ENCODE measurements around the gene LRRC61.
A peak's percentile ranks its signal among the peaks of the same experiment; 100 is the strongest.
"Not testable (repeated sequence)": the region's sequence is repeated elsewhere in the genome, so short reads cannot be mapped to it uniquely, and the experiment has no call there.

Gene LRRC61

GRCh38 chr7:150322833-150323681 lies at the start of gene LRRC61, which contains the start of gene ACTR3C:
LRRC61 (plus strand) TSS chr7:150323355; CDS start chr7:150336862, 13,507 bp downstream.
ACTR3C (minus strand) TSS chr7:150323545; CDS start chr7:150295296, 28,249 bp downstream.
- peak within 1 kb of the TSS; percentile 81 for H3K4me3 ChIP-seq (ENCODE audit: low read length)
- H3K9ac ChIP-seq (ENCODE audit: low read length), result peak within 1 kb of the TSS; percentile 72
- peaks cover 8% of the 10 kb centered on the region for H3K27me3 ChIP-seq (ENCODE audit: control insufficient read depth, insufficient read depth, low read length)
- peaks cover 20% of the 10 kb centered on the region for H3K4me1 ChIP-seq (ENCODE audit: control insufficient read depth, low read depth, low read length)
- peaks cover 24% of the 10 kb centered on the region for H3K36me3 ChIP-seq (ENCODE audit: control insufficient read depth, low read depth, low read length)
- H3K27ac ChIP-seq (ENCODE audit: low read length), result no peak within 1 kb of the TSS
- no peaks in the 10 kb centered on the region for H3K9me3 ChIP-seq (ENCODE audit: control insufficient read depth, low read depth, low read length)

DNA sequence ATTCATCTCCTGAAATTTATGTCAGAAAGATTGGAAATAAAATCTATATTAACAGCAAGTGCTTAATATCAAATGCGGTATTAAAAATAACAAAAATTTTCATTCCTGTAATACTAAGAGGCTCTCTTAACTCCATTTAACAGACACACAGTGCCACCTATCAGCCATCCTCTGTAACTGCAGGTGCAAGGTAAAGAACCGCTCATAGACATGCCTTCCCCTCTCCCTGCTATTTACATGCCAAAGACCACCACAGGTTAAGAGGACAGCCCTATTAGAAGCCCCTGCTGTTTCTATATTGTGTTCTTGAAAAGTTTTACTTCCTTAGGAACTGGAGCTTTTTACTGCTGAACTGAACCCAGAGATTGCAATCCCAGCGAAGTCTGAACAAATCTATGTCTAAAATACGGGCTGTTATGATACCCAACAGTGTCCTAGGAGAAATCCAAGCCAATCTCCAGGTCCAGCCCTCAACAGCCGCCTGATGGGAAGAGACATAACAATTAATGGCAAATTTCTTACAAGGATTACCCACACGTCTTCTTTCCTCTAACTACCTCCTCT lies 46.9 kb upstream of the LRRC61 start:
- not testable (repeated sequence) for H3K4me1 ChIP-seq (ENCODE audit: control insufficient read depth, low read depth, low read length); H3K27ac ChIP-seq (ENCODE audit: low read length); H3K36me3 ChIP-seq (ENCODE audit: control insufficient read depth, low read depth, low read length); H3K9me3 ChIP-seq (ENCODE audit: control insufficient read depth, low read depth, low read length); H3K9ac ChIP-seq (ENCODE audit: low read length)
- peak overlapping the region; percentile 30 for H3K4me3 ChIP-seq (ENCODE audit: low read length)
- peaks cover 14% of the 10 kb centered on the region for H3K27me3 ChIP-seq (ENCODE audit: control insufficient read depth, insufficient read depth, low read length)

- H3K36me3 ChIP-seq (ENCODE audit: control insufficient read depth, low read depth, low read length); H3K27ac ChIP-seq (ENCODE audit: low read length); H3K4me3 ChIP-seq (ENCODE audit: low read length); H3K4me1 ChIP-seq (ENCODE audit: control insufficient read depth, low read depth, low read length); H3K9ac ChIP-seq (ENCODE audit: low read length); H3K9me3 ChIP-seq (ENCODE audit: control insufficient read depth, low read depth, low read length): not testable (repeated sequence)
- peaks cover 14% of the 10 kb centered on the region for H3K27me3 ChIP-seq (ENCODE audit: control insufficient read depth, insufficient read depth, low read length)
Measured at GRCh38 chr7:150278383-150278782, 44.8 kb upstream of the LRRC61 start.

GRCh38 chr7:150281681-150282403 lies 41.3 kb upstream of the LRRC61 start:
- not testable (repeated sequence) for H3K4me1 ChIP-seq (ENCODE audit: control insufficient read depth, low read depth, low read length); H3K9me3 ChIP-seq (ENCODE audit: control insufficient read depth, low read depth, low read length); H3K27ac ChIP-seq (ENCODE audit: low read length); H3K9ac ChIP-seq (ENCODE audit: low read length); H3K36me3 ChIP-seq (ENCODE audit: control insufficient read depth, low read depth, low read length); H3K4me3 ChIP-seq (ENCODE audit: low read length)
- H3K27me3 ChIP-seq (ENCODE audit: control insufficient read depth, insufficient read depth, low read length), result peaks cover 13% of the 10 kb centered on the region

- not testable (repeated sequence) for H3K4me3 ChIP-seq (ENCODE audit: low read length); H3K36me3 ChIP-seq (ENCODE audit: control insufficient read depth, low read depth, low read length); H3K9ac ChIP-seq (ENCODE audit: low read length)
Measured at GRCh38 chr7:150283111-150283510, 40.0 kb upstream of the LRRC61 start.

DNA sequence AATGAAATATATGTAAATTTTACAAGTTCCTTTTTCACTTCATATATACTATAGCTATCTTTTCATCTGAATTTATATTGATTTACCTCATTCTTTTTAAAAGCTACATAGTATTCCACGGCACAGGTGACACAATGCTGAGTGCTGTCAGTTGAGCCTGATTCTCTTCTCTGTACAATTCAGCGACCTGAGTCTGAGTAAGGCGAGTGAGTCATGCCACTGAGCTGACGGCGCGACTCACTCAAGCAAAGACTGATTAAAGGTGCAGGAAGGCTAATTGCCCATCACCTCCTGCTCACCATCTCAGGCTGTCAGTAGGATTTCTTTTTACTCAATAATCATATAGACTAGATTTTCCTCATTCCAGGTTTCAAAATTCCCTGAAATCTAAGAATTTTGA lies 39.5 kb upstream of the LRRC61 start:
- not testable (repeated sequence) for H3K27ac ChIP-seq (ENCODE audit: low read length); H3K27me3 ChIP-seq (ENCODE audit: control insufficient read depth, insufficient read depth, low read length); H3K9me3 ChIP-seq (ENCODE audit: control insufficient read depth, low read depth, low read length); H3K4me3 ChIP-seq (ENCODE audit: low read length); H3K4me1 ChIP-seq (ENCODE audit: control insufficient read depth, low read depth, low read length); H3K36me3 ChIP-seq (ENCODE audit: control insufficient read depth, low read depth, low read length); H3K9ac ChIP-seq (ENCODE audit: low read length)

More at GRCh38 chr7:150283111-150283510, 40.0 kb upstream of the LRRC61 start:
- not testable (repeated sequence) for H3K27me3 ChIP-seq (ENCODE audit: control insufficient read depth, insufficient read depth, low read length); H3K27ac ChIP-seq (ENCODE audit: low read length); H3K9me3 ChIP-seq (ENCODE audit: control insufficient read depth, low read depth, low read length); H3K4me1 ChIP-seq (ENCODE audit: control insufficient read depth, low read depth, low read length)

GRCh38 chr7:150285849-150286754 lies 37.1 kb upstream of the LRRC61 start:
- H3K4me3 ChIP-seq (ENCODE audit: low read length); H3K36me3 ChIP-seq (ENCODE audit: control insufficient read depth, low read depth, low read length); H3K9ac ChIP-seq (ENCODE audit: low read length); H3K4me1 ChIP-seq (ENCODE audit: control insufficient read depth, low read depth, low read length); H3K27ac ChIP-seq (ENCODE audit: low read length); H3K27me3 ChIP-seq (ENCODE audit: control insufficient read depth, insufficient read depth, low read length); H3K9me3 ChIP-seq (ENCODE audit: control insufficient read depth, low read depth, low read length): not testable (repeated sequence)

GRCh38 chr7:150287815-150288214 lies 35.3 kb upstream of the LRRC61 start:
- H3K9me3 ChIP-seq (ENCODE audit: control insufficient read depth, low read depth, low read length); H3K4me1 ChIP-seq (ENCODE audit: control insufficient read depth, low read depth, low read length); H3K36me3 ChIP-seq (ENCODE audit: control insufficient read depth, low read depth, low read length); H3K27me3 ChIP-seq (ENCODE audit: control insufficient read depth, insufficient read depth, low read length); H3K4me3 ChIP-seq (ENCODE audit: low read length); H3K27ac ChIP-seq (ENCODE audit: low read length); H3K9ac ChIP-seq (ENCODE audit: low read length): not testable (repeated sequence)

DNA sequence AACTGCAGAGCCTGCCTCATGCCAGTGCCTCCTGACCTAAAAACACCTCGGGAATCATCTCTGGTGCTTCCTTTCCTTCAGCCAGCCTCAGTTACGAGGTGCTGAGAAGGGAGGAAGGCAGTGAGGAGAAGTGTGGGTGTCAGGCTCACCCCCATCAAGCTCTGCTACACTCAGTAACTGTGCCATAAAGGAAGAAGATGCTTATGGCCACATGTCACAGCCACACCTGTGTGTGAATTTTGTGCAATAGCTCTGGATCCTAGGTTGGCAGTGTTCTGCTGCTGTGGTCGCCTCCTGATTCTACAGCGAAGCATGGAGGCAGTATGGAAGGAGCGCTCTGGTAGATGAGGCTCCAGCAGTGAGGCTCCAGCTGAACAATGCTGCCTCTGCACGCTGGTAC lies 34.3 kb upstream of the LRRC61 start:
- H3K9ac ChIP-seq (ENCODE audit: low read length); H3K36me3 ChIP-seq (ENCODE audit: control insufficient read depth, low read depth, low read length); H3K27me3 ChIP-seq (ENCODE audit: control insufficient read depth, insufficient read depth, low read length); H3K9me3 ChIP-seq (ENCODE audit: control insufficient read depth, low read depth, low read length); H3K27ac ChIP-seq (ENCODE audit: low read length); H3K4me3 ChIP-seq (ENCODE audit: low read length); H3K4me1 ChIP-seq (ENCODE audit: control insufficient read depth, low read depth, low read length): not testable (repeated sequence)

DNA sequence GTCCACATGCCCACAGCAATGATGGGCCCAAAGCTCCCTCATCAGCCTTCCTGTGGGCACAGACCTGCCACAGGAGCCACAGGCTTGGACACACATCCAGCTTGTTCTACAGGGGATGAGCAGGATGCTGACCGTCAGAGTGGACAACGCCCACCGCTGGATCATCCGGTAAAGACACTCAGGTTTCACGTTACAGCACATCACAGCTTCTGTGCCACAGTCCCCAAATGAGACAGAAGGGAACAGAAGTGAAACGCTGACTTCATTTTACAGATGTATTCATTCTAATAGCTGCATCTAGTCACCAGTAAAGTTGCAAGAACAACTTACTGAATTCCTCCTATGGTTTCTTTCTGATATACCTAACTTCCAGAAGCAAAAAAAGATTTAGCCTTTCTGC lies 32.8 kb upstream of the LRRC61 start:
- not testable (repeated sequence) for H3K27me3 ChIP-seq (ENCODE audit: control insufficient read depth, insufficient read depth, low read length); H3K9ac ChIP-seq (ENCODE audit: low read length); H3K4me1 ChIP-seq (ENCODE audit: control insufficient read depth, low read depth, low read length); H3K27ac ChIP-seq (ENCODE audit: low read length); H3K4me3 ChIP-seq (ENCODE audit: low read length); H3K36me3 ChIP-seq (ENCODE audit: control insufficient read depth, low read depth, low read length); H3K9me3 ChIP-seq (ENCODE audit: control insufficient read depth, low read depth, low read length)

DNA sequence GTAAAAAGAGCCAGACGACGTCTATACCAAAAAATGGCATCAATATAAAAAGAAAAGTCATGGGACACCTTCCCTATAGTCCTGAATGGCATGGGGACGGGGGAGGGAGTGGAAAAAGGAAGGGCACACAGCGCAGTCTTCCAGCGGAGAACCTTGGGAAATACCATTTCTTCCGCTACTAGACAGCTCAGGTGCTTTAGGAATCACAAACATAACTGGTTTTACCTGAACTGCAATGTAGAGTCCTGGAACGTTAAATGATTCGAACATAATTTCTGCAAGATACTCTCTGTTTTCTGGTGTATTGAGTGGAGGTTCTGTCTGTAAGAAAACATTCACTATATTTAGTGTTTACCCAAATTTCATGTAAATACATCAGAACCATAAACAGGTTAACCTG lies 28.1 kb upstream of the LRRC61 start:
- not testable (repeated sequence) for H3K9me3 ChIP-seq (ENCODE audit: control insufficient read depth, low read depth, low read length); H3K4me3 ChIP-seq (ENCODE audit: low read length); H3K4me1 ChIP-seq (ENCODE audit: control insufficient read depth, low read depth, low read length); H3K27ac ChIP-seq (ENCODE audit: low read length); H3K27me3 ChIP-seq (ENCODE audit: control insufficient read depth, insufficient read depth, low read length); H3K9ac ChIP-seq (ENCODE audit: low read length); H3K36me3 ChIP-seq (ENCODE audit: control insufficient read depth, low read depth, low read length)

Measured in iPS-18a (cell line).